Measurements from ENCODE around the gene CRK.

CRK gene

DNA sequence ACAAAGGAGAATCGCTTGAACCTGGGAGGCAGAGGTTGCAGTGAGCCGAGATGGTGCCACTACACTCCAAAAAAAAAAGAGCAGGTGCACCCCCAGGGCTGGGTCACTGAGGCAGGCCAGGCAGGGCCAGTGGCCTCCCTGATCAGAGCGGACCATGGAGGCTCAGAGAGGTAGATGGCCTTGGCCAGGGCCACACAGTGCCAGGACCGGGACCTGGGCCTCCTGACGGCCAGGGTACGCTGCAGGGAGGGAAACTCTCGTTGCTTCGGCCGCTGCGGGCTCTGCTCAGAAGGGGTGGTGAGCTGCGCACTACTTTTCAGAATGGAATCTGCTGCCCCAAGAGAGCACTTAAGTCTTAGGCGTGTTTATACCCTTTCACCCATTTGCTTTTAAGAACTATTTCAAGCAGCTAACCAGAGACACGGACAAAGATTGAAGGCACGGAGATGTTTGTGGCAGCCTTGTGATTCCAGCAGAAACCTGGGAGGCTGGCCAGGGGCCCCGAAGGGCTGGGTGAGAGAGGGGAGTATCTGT is 19.4 kb upstream of the CRK start:
- no peak overlapping the region for H3K27ac ChIP-seq (replicated peaks)
- H3K4me3 ChIP-seq (replicated peaks; ENCODE audit: insufficient read depth, low read length), result no peak overlapping the region
- TF ChIP-seq POLR2AphosphoS5 (IDR thresholded peaks at IDR 0.05; ENCODE audit: low read depth) (no peak), SPI1 (IDR thresholded peaks at IDR 0.05; ENCODE audit: borderline replicate concordance, low read depth) (no peak), REST (IDR thresholded peaks at IDR 0.05; ENCODE audit: insufficient replicate concordance, low read depth) (no peak), GABPA (IDR thresholded peaks at IDR 0.05; ENCODE audit: low read depth) (no peak)
- TF ChIP-seq, protein P1, sequence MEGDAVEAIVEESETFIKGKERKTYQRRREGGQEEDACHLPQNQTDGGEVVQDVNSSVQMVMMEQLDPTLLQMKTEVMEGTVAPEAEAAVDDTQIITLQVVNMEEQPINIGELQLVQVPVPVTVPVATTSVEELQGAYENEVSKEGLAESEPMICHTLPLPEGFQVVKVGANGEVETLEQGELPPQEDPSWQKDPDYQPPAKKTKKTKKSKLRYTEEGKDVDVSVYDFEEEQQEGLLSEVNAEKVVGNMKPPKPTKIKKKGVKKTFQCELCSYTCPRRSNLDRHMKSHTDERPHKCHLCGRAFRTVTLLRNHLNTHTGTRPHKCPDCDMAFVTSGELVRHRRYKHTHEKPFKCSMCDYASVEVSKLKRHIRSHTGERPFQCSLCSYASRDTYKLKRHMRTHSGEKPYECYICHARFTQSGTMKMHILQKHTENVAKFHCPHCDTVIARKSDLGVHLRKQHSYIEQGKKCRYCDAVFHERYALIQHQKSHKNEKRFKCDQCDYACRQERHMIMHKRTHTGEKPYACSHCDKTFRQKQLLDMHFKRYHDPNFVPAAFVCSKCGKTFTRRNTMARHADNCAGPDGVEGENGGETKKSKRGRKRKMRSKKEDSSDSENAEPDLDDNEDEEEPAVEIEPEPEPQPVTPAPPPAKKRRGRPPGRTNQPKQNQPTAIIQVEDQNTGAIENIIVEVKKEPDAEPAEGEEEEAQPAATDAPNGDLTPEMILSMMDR (IDR thresholded peaks at IDR 0.05; ENCODE audit: insufficient read depth, low read length), result no peak
- no peak for DNase-seq (ENCODE audit: low read depth in 1 of 2, low spot score in 1 of 2)
- no peaks in the 10 kb centered on the region for H3K27me3 ChIP-seq (ENCODE audit: insufficient read depth, poor library complexity, severe bottlenecking)

DNA sequence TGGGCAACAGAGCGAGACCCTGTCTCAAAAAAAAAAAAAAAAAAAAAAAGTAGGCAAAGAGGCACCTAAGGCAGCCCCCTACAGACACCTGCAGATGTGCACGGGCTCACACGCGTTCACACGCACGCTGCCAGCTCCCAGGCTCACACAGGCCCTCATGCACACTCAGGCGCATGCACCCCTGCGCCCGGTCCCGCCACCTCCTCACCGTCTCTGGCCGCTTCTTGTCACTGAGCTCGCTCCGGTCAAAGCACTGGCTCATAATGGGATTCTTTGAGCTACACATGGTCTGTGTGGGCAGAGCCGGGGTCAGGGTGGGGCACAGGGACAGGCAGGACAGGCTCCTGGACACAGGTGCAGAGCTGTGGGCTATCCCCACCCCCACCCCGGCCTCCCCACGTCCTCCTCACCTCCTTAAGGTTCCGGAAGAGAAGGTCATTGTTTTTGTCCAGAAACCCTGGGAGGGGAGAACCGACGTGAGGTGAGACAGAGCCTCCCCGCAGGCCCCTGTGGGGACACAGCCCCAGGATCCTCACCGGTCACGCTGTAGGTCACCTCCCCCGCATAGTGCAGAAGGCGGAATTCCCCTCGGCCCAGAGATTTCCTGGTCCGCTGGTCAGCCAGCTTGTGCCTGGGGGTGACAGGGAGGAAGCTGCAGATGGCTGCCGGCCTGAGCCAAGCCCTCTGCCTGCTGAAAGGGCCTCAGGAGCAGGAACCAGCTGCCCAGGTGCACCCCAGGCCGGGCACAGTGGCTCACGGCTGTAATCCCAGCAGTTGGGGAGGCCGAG is 18.6 kb upstream of the CRK start:
- no peak for TF ChIP-seq GABPA (IDR thresholded peaks at IDR 0.05; ENCODE audit: low read depth)
- TF ChIP-seq REST (IDR thresholded peaks at IDR 0.05; ENCODE audit: insufficient replicate concordance, low read depth), result no peak
- no peak for TF ChIP-seq SPI1 (IDR thresholded peaks at IDR 0.05; ENCODE audit: borderline replicate concordance, low read depth)
- no peak for TF ChIP-seq POLR2AphosphoS5 (IDR thresholded peaks at IDR 0.05; ENCODE audit: low read depth)
- TF ChIP-seq, protein P1 (IDR thresholded peaks at IDR 0.05; ENCODE audit: insufficient read depth, low read length), result no peak
- no peak for DNase-seq (ENCODE audit: low read depth in 1 of 2, low spot score in 1 of 2)
- Histone ChIP-seq H3K27ac (replicated peaks) (no peak overlapping the region), H3K27me3 (ENCODE audit: insufficient read depth, poor library complexity, severe bottlenecking) (no peaks in the 10 kb centered on the region), H3K4me3 (replicated peaks; ENCODE audit: insufficient read depth, low read length) (no peak overlapping the region)

DNA sequence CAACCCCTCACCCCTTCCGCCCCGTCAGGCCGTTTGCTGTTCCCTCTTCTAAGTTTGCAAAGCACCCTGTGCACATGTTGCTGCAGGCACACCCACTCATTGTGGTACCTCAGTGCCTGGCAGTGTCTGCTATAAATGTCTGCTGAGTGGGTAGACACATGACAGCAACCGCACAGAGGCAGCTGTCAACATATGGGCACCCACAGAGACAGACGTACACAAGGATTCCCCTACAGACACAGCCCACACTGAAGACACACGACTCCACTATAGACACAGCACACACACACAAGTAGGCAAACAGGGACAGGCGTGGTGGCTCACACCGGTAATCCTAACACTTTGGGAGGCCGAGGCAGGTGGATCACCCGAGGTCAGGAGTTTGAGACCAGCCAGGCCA is 17.8 kb upstream of the CRK start:
- TF ChIP-seq REST (IDR thresholded peaks at IDR 0.05; ENCODE audit: insufficient replicate concordance, low read depth), result no peak
- no peak for TF ChIP-seq POLR2AphosphoS5 (IDR thresholded peaks at IDR 0.05; ENCODE audit: low read depth)
- TF ChIP-seq, protein P1 (IDR thresholded peaks at IDR 0.05; ENCODE audit: insufficient read depth, low read length), result no peak
- no peak for TF ChIP-seq SPI1 (IDR thresholded peaks at IDR 0.05; ENCODE audit: borderline replicate concordance, low read depth)
- no peak for TF ChIP-seq GABPA (IDR thresholded peaks at IDR 0.05; ENCODE audit: low read depth)

More for the DNA sequence above, 17.8 kb upstream of the CRK start:
- Histone ChIP-seq H3K27me3 (ENCODE audit: insufficient read depth, poor library complexity, severe bottlenecking) (no peaks in the 10 kb centered on the region), H3K4me3 (replicated peaks; ENCODE audit: insufficient read depth, low read length) (no peak overlapping the region), H3K27ac (replicated peaks) (no peak overlapping the region)
- DNase-seq (ENCODE audit: low read depth in 1 of 2, low spot score in 1 of 2), result no peak

Measured in HL-60 (cell line).